Activated CD4-positive, alpha-beta T cell treated with anti-CD3 and anti-CD28 coated beads for 36 hours (primary cell): Measurements from ENCODE around the gene TNFSF10. TPM values are rescaled to one million over a fixed set of nuclear protein-coding genes. Genes with fewer than 3 reads are reported as not detected.

Experiments used
- total RNA-seq, 2 experiments: library from RNA; stranded (reverse); gene quantifications; one replicate each; pipeline ENCODE4 v1.2.3, GENCODE V29; 2021

TNFSF10 gene
- total RNA-seq, 2 experiments from 2014 or later, result 33.1 to 34.8 TPM

Other genes with a start within 250 kb of the TNFSF10 start
- not detected for gene GHSR, start 75.0 kb downstream of the TNFSF10 start, total RNA-seq
- gene NCEH1, start 187.6 kb upstream of the TNFSF10 start, total RNA-seq, result 1 to 10 TPM; 4.9 to 6.3 TPM
- 10 to 100 TPM; 39.4 to 40.6 TPM for gene ECT2, start 227.3 kb upstream of the TNFSF10 start, total RNA-seq